ENCODE data around the gene PSTK. TPM values are rescaled to one million over a fixed set of nuclear protein-coding genes. Genes with fewer than 3 reads are reported as not detected.
A peak's percentile ranks its signal among the peaks of the same experiment; 100 is the strongest.

PSTK gene
- total RNA-seq, 1 donor from 2014 or later: 6.1 TPM

GRCh38 chr10:123018531-123018930, 38.3 kb downstream of the PSTK start:
- no peaks in the 10 kb centered on the region for H3K36me3 Mint-ChIP-seq (ENCODE audit: unreplicated experiment)
- no peak overlapping the region for H3K4me3 Mint-ChIP-seq (ENCODE audit: unreplicated experiment)
- H3K4me1 Mint-ChIP-seq (ENCODE audit: unreplicated experiment): no peaks in the 10 kb centered on the region
- no peak for TF ChIP-seq CTCF (IDR thresholded peaks at IDR 0.05)
- H3K27ac Mint-ChIP-seq (ENCODE audit: unreplicated experiment): no peak overlapping the region
- H3K27me3 Mint-ChIP-seq (ENCODE audit: unreplicated experiment): no peaks in the 10 kb centered on the region
- no peak for DNase-seq (ENCODE audit: extremely low spot score, unreplicated experiment)
- H3K9me3 Mint-ChIP-seq (ENCODE audit: unreplicated experiment): no peaks in the 10 kb centered on the region

DNA sequence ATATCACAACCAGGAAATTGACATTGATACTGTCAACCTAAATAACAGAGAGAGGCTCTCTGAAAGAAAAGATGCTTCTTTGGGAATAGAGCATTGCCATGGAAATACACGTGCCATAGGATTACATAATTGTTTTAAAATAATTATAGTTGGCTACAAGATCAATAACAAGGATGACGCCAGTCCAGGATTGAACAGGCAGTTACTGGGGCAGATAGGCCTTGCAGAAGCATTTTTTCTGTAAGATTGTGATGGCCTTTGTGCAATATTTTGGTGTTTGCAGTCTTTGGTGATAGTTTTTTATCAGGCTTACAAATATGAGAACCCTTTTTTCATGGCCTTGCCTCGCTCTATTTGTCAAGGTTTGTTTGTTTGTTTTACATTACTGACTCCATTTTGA, 39.1 kb downstream of the PSTK start:
- Mint-ChIP-seq H3K36me3 (ENCODE audit: unreplicated experiment) (no peaks in the 10 kb centered on the region), H3K4me3 (ENCODE audit: unreplicated experiment) (no peak overlapping the region), H3K27me3 (ENCODE audit: unreplicated experiment) (no peaks in the 10 kb centered on the region), H3K4me1 (ENCODE audit: unreplicated experiment) (no peaks in the 10 kb centered on the region), H3K27ac (ENCODE audit: unreplicated experiment) (no peak overlapping the region), H3K9me3 (ENCODE audit: unreplicated experiment) (no peaks in the 10 kb centered on the region)
- DNase-seq (ENCODE audit: extremely low spot score, unreplicated experiment): no peak
- no peak for TF ChIP-seq CTCF (IDR thresholded peaks at IDR 0.05)

DNA sequence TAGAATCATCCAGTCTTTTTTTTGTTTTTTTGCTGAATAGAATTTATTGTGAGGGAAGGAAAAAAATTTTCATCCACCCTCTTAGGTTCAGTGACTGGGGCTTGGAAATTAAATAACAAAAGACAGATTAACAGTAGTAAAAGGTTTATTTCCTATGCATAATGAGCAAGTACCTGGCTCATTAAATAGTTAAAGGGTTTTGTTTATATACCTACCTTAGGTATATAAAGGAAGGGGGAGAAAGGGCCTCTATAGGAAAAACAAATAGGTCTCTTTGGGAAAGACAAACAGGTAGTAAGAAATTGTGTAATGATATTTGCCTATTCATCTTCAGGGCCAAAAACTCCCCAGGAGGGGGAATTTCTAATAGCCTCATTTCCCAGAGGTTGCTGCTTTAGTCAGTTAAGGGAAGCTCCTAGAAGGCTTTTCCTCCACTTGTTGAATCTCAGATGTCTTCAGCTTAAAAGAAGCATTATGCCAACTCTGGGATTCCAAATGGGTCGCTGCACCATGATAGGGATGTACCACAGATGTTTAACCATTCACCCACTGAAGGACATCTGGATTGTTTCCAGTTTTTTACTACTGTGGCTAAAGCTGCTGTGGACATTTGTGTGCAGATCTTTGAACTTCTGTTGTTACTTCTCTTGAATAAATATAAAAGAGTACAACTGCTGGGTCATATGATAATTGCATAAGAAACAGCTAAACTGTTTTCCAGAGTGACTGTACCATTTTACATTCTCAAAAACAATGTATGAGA, 39.9 kb downstream of the PSTK start:
- Mint-ChIP-seq H3K27ac (ENCODE audit: unreplicated experiment) (no peak overlapping the region), H3K36me3 (ENCODE audit: unreplicated experiment) (no peaks in the 10 kb centered on the region), H3K9me3 (ENCODE audit: unreplicated experiment) (no peaks in the 10 kb centered on the region), H3K4me1 (ENCODE audit: unreplicated experiment) (no peaks in the 10 kb centered on the region), H3K4me3 (ENCODE audit: unreplicated experiment) (no peak overlapping the region), H3K27me3 (ENCODE audit: unreplicated experiment) (no peaks in the 10 kb centered on the region)
- no peak for TF ChIP-seq CTCF (IDR thresholded peaks at IDR 0.05)
- DNase-seq (ENCODE audit: extremely low spot score, unreplicated experiment): no peak

GRCh38 chr10:123021517-123021916, 41.3 kb downstream of the PSTK start:
- Mint-ChIP-seq H3K4me1 (ENCODE audit: unreplicated experiment) (no peaks in the 10 kb centered on the region), H3K4me3 (ENCODE audit: unreplicated experiment) (no peak overlapping the region), H3K36me3 (ENCODE audit: unreplicated experiment) (no peaks in the 10 kb centered on the region), H3K27ac (ENCODE audit: unreplicated experiment) (no peak overlapping the region), H3K27me3 (ENCODE audit: unreplicated experiment) (no peaks in the 10 kb centered on the region), H3K9me3 (ENCODE audit: unreplicated experiment) (no peaks in the 10 kb centered on the region)
- DNase-seq (ENCODE audit: extremely low spot score, unreplicated experiment): no peak
- peak; percentile 30 for TF ChIP-seq CTCF (IDR thresholded peaks at IDR 0.05)

GRCh38 chr10:123024540-123024939, 44.3 kb downstream of the PSTK start:
- H3K4me1 Mint-ChIP-seq (ENCODE audit: unreplicated experiment): no peaks in the 10 kb centered on the region
- no peaks in the 10 kb centered on the region for H3K9me3 Mint-ChIP-seq (ENCODE audit: unreplicated experiment)
- no peak overlapping the region for H3K4me3 Mint-ChIP-seq (ENCODE audit: unreplicated experiment)
- no peak for TF ChIP-seq CTCF (IDR thresholded peaks at IDR 0.05)
- no peaks in the 10 kb centered on the region for H3K36me3 Mint-ChIP-seq (ENCODE audit: unreplicated experiment)
- no peaks in the 10 kb centered on the region for H3K27me3 Mint-ChIP-seq (ENCODE audit: unreplicated experiment)
- H3K27ac Mint-ChIP-seq (ENCODE audit: unreplicated experiment): no peak overlapping the region
- DNase-seq (ENCODE audit: extremely low spot score, unreplicated experiment): no peak
